Endodermal cell (in vitro differentiated cells): ENCODE results near the gene UGDH. TPM values are rescaled to one million over a fixed set of nuclear protein-coding genes. Genes with fewer than 3 reads are reported as not detected.

ENCODE experiments used
- DNase-seq: peaks from one replicate; pipeline ENCODE4 v3.0.0-alpha.2; 2017
- H3K27ac ChIP-seq: 2 replicates; pipeline ENCODE4 v1.5.1; 2013; ENCODE audit warnings: mild to moderate bottlenecking, low read depth, low read length, moderate library complexity
- H3K27me3 ChIP-seq: 2 replicates; pipeline ENCODE4 v1.6.1; 2013; ENCODE audit warnings: mild to moderate bottlenecking, low read length, moderate library complexity; ENCODE audit not compliant: insufficient read depth, control insufficient read depth, poor library complexity, severe bottlenecking
- H3K36me3 ChIP-seq: 2 replicates; pipeline ENCODE4 v1.7.0; 2013; ENCODE audit warnings: mild to moderate bottlenecking, low read length, moderate library complexity; ENCODE audit not compliant: control insufficient read depth, insufficient read depth
- H3K4me1 ChIP-seq: one replicate; pipeline ENCODE4 v1.7.0; 2013; ENCODE audit warnings: low read length; ENCODE audit not compliant: control insufficient read depth, insufficient read depth
- H3K4me3 ChIP-seq: 2 replicates; pipeline ENCODE4 v1.5.1; 2013; ENCODE audit warnings: mild to moderate bottlenecking, low read length, moderate library complexity
- H3K9ac ChIP-seq: 2 replicates; pipeline ENCODE4 v1.6.1; 2013; ENCODE audit warnings: mild to moderate bottlenecking, low read length, moderate library complexity; ENCODE audit not compliant: poor library complexity, severe bottlenecking; ENCODE audit errors: extremely low read depth
- H3K9me3 ChIP-seq: 2 replicates; pipeline ENCODE4 v1.6.1; 2013; ENCODE audit warnings: mild to moderate bottlenecking, low read length, moderate library complexity; ENCODE audit not compliant: control insufficient read depth
- H3K27ac Mint-ChIP-seq: 2 replicates; pipeline ENCODE4 v1.8.0; 2020; ENCODE audit warnings: mixed read lengths
- H3K27me3 Mint-ChIP-seq: 2 replicates; pipeline ENCODE4 v1.8.0; 2021; ENCODE audit warnings: mild to moderate bottlenecking, mixed read lengths; ENCODE audit not compliant: insufficient read depth
- H3K36me3 Mint-ChIP-seq: 2 replicates; pipeline ENCODE4 v1.8.0; 2020; ENCODE audit warnings: low read depth, mixed read lengths
- H3K4me1 Mint-ChIP-seq: 2 replicates; pipeline ENCODE4 v1.8.0; 2020; ENCODE audit warnings: mixed read lengths
- H3K4me3 Mint-ChIP-seq: 2 replicates; pipeline ENCODE4 v1.8.0; 2020; ENCODE audit warnings: mild to moderate bottlenecking, moderate library complexity, mixed read lengths
- H3K9me3 Mint-ChIP-seq: 2 replicates; pipeline ENCODE4 v1.8.0; 2020; ENCODE audit warnings: mild to moderate bottlenecking, mixed read lengths
- CTCF ChIP-seq: fragments of 200-600 bp; sonication (generic); conservative IDR thresholded peaks from 2 replicates; pipeline ENCODE4 v1.5.0; 2021; ENCODE audit warnings: antibody characterized with exemption, mild to moderate bottlenecking
- WGBS, 2 experiments: methylation state at CpG; one replicate each; pipeline versions ENCODE4 v1.1.5 to v1.1.7; 2013; ENCODE audit warnings: missing lambda C conversion rate in 2 of 2, mixed read lengths in 1 of 2; ENCODE audit not compliant: insufficient coverage in 1 of 2, insufficient read length in 1 of 2; 5-methylcytosine and 5-hydroxymethylcytosine counted together
- total RNA-seq, 2 donors: library from RNA; stranded (reverse); fragmentation: NEBNext Ultra II Directional in 1 of 2; extraction: Animal tissue kit (Norgen Biotek cat#: 25700) in 1 of 2; gene quantifications; 2 replicates in 1 of 2; 3 replicates in 1 of 2; pipeline ENCODE4 v1.2.1, GENCODE V29; 2021

UGDH gene
- total RNA-seq, 2 donors from 2014 or later, result 137 to 141 TPM

DNA sequence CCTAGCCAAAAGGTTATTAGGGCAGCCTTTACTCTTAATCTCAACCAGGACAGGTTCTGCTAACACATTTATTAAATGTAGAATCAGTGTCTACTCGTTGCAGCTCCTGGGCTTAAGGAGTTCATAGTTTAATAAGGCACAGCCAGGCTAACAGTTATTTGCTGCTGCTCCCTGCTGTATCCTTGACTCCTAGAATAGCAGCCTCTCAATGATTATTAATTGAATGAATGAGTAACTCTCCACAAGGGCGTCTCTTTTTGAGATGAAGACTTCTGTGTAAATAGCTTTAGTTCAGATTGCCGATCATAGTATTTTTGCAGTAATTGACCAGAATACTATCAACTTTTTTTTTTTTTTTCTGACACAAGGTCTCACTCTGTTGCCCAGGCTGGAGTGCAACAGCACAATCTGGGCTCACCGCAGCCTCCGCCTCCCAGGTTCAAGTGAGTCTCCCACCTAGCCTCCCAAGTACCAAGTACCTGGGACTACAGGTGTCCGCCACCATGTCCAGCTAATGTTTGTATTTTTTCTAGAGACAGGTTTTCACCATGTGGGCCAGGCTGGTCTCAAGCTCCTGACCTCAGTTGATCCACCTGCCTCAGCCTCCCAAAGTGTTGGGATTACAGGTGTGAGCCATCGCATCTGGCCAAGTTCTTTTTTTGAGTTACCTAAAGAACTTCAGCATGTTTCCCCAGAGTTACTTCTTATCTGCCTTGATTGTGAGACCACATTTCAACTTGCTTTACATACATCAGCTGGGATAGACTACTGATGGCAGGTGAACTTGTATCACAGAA, 2.9 kb downstream of the UGDH start:
- Histone ChIP-seq H3K4me1 (no peaks in the 10 kb centered on the region), H3K36me3 (peaks cover 27% of the 10 kb centered on the region), H3K9ac (no peak overlapping the region), H3K9me3 (peaks cover 4% of the 10 kb centered on the region), H3K27ac (no peak overlapping the region), H3K27me3 (no peaks in the 10 kb centered on the region), H3K4me3 (peak overlapping the region; percentile 56)
- peaks cover 13% of the 10 kb centered on the region for H3K4me1 Mint-ChIP-seq
- no peak overlapping the region for H3K27ac Mint-ChIP-seq
- no peak for TF ChIP-seq CTCF
- no peak for DNase-seq
- H3K27me3 Mint-ChIP-seq, result no peaks in the 10 kb centered on the region
- H3K36me3 Mint-ChIP-seq, result peaks cover 19% of the 10 kb centered on the region
- WGBS, 2 experiments, result 82 to 89% methylated on average over 5 to 7 of the region's 7 CpGs
- peaks cover 7% of the 10 kb centered on the region for H3K9me3 Mint-ChIP-seq
- H3K4me3 Mint-ChIP-seq, result peak overlapping the region; percentile 95

DNA sequence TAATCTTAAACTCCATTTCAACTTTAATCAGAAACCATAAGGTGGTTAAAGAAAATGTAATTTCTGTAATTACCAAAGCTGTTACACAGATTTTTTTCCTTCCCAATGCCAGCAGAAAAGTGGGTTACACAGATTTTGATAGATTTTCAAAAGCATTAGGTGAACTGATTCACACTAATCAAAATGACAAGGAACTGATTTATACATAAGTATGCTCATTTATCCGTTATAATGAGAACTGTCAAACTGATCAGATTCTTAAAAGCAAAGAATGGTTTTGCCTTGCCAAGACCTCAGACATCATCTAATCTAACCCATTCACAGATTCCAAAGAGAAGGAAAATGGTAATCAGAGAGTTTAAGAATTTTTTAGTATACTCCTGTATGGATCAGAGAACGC, 5.2 kb downstream of the UGDH start:
- peaks cover 47% of the 10 kb centered on the region for H3K36me3 ChIP-seq
- H3K27me3 ChIP-seq, result no peaks in the 10 kb centered on the region
- Mint-ChIP-seq H3K4me3 (no peak overlapping the region), H3K9me3 (no peaks in the 10 kb centered on the region), H3K27ac (peak overlapping the region; percentile 21), H3K4me1 (peaks cover 9% of the 10 kb centered on the region), H3K36me3 (peaks cover 35% of the 10 kb centered on the region), H3K27me3 (no peaks in the 10 kb centered on the region)
- no peak overlapping the region for H3K9ac ChIP-seq
- H3K27ac ChIP-seq, result no peak overlapping the region
- no peak for DNase-seq
- H3K4me1 ChIP-seq, result no peaks in the 10 kb centered on the region
- TF ChIP-seq CTCF, result no peak
- no peaks in the 10 kb centered on the region for H3K9me3 ChIP-seq
- H3K4me3 ChIP-seq, result peak overlapping the region; percentile 28
- 93 to 100% methylated on average over 1 of the region's 2 CpGs for WGBS, 2 experiments

GRCh38 chr4:39521253-39521919, 5.9 kb downstream of the UGDH start:
- Mint-ChIP-seq H3K36me3 (peaks cover 39% of the 10 kb centered on the region), H3K27ac (no peak overlapping the region), H3K9me3 (no peaks in the 10 kb centered on the region), H3K4me1 (peaks cover 9% of the 10 kb centered on the region), H3K27me3 (no peaks in the 10 kb centered on the region), H3K4me3 (no peak overlapping the region)
- 93 to 100% methylated on average over 1 to 5 of the region's 5 CpGs for WGBS, 2 experiments
- H3K4me1 ChIP-seq, result no peaks in the 10 kb centered on the region
- no peak for TF ChIP-seq CTCF
- no peaks in the 10 kb centered on the region for H3K27me3 ChIP-seq
- H3K9me3 ChIP-seq, result no peaks in the 10 kb centered on the region
- peaks cover 52% of the 10 kb centered on the region for H3K36me3 ChIP-seq
- H3K27ac ChIP-seq, result no peak overlapping the region
- no peak overlapping the region for H3K4me3 ChIP-seq
- DNase-seq, result no peak
- no peak overlapping the region for H3K9ac ChIP-seq
